ENCODE measurements around the gene DPH3. TPM values are rescaled to one million over a fixed set of nuclear protein-coding genes. Genes with fewer than 3 reads are reported as not detected.

Gene DPH3
- total and polyA plus RNA-seq, 9 of the 15 experiments (the other 6 are each of a cell fraction or from before 2014, with no cell fraction given): 15.9 to 131 (median 38.7) TPM

GRCh38 chr3:16264708-16265454, at the start of gene DPH3, which contains the start of gene OXNAD1 (continued):
- TF ChIP-seq, protein P1, sequence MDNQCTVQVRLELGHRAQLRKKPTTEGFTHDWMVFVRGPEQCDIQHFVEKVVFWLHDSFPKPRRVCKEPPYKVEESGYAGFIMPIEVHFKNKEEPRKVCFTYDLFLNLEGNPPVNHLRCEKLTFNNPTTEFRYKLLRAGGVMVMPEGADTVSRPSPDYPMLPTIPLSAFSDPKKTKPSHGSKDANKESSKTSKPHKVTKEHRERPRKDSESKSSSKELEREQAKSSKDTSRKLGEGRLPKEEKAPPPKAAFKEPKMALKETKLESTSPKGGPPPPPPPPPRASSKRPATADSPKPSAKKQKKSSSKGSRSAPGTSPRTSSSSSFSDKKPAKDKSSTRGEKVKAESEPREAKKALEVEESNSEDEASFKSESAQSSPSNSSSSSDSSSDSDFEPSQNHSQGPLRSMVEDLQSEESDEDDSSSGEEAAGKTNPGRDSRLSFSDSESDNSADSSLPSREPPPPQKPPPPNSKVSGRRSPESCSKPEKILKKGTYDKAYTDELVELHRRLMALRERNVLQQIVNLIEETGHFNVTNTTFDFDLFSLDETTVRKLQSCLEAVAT (IDR thresholded peaks at IDR 0.05): peak in 1 of 2 experiments; percentile 70; a peak in 2 of 4 replicates
- TF ChIP-seq DMBX1 (CRISPR knock-in tag; IDR thresholded peaks at IDR 0.05; ENCODE audit: borderline replicate concordance): peak; percentile 26; the same call in 1 of the 2 replicates
- no peak for TF ChIP-seq IFI16 (CRISPR knock-in tag; IDR thresholded peaks at IDR 0.05)
- TF ChIP-seq TBL1XR1 (IDR thresholded peaks at IDR 0.05; ENCODE audit: low read length in 2 of 2): peak in 1 of 2 experiments; percentile 98; a peak in 2 of 4 replicates
- peak in 1 of 2 experiments; percentile 58; a peak in 3 of 4 replicates for TF ChIP-seq MAZ (CRISPR knock-in tag; conservative IDR thresholded peaks at IDR 0.05 in 1 of 2, IDR thresholded peaks at IDR 0.05 in 1 of 2)
- TF ChIP-seq POLR2AphosphoS2 (IDR thresholded peaks at IDR 0.05; ENCODE audit: low read length): no peak
- TF ChIP-seq ZNF584 (CRISPR knock-in tag; IDR thresholded peaks at IDR 0.05; ENCODE audit: low read depth): no peak
- peak; percentile 86 for TF ChIP-seq TAF9B (IDR thresholded peaks at IDR 0.05; ENCODE audit: partially characterized antibody)
- no peak for TF ChIP-seq PYGO2 (tag; IDR thresholded peaks at IDR 0.05)
- TF ChIP-seq PRMT5 (CRISPR knock-in tag; IDR thresholded peaks at IDR 0.05): no peak
- TF ChIP-seq ZSCAN29 (IDR thresholded peaks at IDR 0.05): no peak
- TF ChIP-seq DPF2 (IDR thresholded peaks at IDR 0.05): no peak; the same call in none of the 2 replicates
- TF ChIP-seq ZBTB17 (CRISPR knock-in tag; IDR thresholded peaks at IDR 0.05): 0 out of 2 replicates have a peak, but pooled peaks have one; percentile 36
- TF ChIP-seq NEUROD1 (IDR thresholded peaks at IDR 0.05; ENCODE audit: borderline replicate concordance, low read depth, low read length, partially characterized antibody): peak; percentile 48
- no peak for TF ChIP-seq POLR3A (IDR thresholded peaks at IDR 0.05; ENCODE audit: borderline replicate concordance, extremely low read depth, insufficient read depth, insufficient read length)
- TF ChIP-seq, protein P2, sequence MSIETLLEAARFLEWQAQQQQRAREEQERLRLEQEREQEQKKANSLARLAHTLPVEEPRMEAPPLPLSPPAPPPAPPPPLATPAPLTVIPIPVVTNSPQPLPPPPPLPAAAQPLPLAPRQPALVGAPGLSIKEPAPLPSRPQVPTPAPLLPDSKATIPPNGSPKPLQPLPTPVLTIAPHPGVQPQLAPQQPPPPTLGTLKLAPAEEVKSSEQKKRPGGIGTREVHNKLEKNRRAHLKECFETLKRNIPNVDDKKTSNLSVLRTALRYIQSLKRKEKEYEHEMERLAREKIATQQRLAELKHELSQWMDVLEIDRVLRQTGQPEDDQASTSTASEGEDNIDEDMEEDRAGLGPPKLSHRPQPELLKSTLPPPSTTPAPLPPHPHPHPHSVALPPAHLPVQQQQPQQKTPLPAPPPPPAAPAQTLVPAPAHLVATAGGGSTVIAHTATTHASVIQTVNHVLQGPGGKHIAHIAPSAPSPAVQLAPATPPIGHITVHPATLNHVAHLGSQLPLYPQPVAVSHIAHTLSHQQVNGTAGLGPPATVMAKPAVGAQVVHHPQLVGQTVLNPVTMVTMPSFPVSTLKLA (conservative IDR thresholded peaks at IDR 0.05): peak; percentile 91 to 95
- peak; percentile 9 for TF ChIP-seq SP2 (IDR thresholded peaks at IDR 0.05; ENCODE audit: extremely low read depth, low read depth, low read length, poor library complexity, severe bottlenecking)

All from K562 (cell line).